Stomach smooth muscle (tissue), 2 donors: ENCODE measurements around the gene TMEM131.

Experiments used
- H3K27ac ChIP-seq: one replicate; pipeline ENCODE4 v1.7.0; 2013; ENCODE audit warnings: mild to moderate bottlenecking, low read length, inconsistent platforms
- H3K27me3 ChIP-seq, 2 donors: one replicate each; pipeline ENCODE4 v1.7.0; 2013; ENCODE audit warnings: low read length in 2 of 2; ENCODE audit not compliant: insufficient read depth in 2 of 2, control insufficient read depth in 1 of 2
- H3K36me3 ChIP-seq, 2 donors: one replicate each; pipeline ENCODE4 v1.7.0; 2013; ENCODE audit warnings: low read length in 2 of 2; ENCODE audit not compliant: control insufficient read depth in 2 of 2, insufficient read depth in 2 of 2
- H3K4me1 ChIP-seq: one replicate; pipeline ENCODE4 v1.7.0; 2013; ENCODE audit warnings: low read length; ENCODE audit not compliant: control insufficient read depth, insufficient read depth
- H3K4me3 ChIP-seq, 2 donors: one replicate each; pipeline ENCODE4 v1.7.0; 2013; ENCODE audit warnings: low read length in 2 of 2
- H3K9ac ChIP-seq, 2 donors: one replicate each; pipeline ENCODE4 v1.7.0; 2013; ENCODE audit warnings: low read length in 2 of 2, mild to moderate bottlenecking in 1 of 2
- H3K9me3 ChIP-seq, 2 donors: one replicate each; pipeline ENCODE4 v1.7.0; 2013; ENCODE audit warnings: low read length in 2 of 2; ENCODE audit not compliant: control insufficient read depth in 2 of 2
- donor health status: healthy.
- donor health status: Pancreatic carcinoma.

TMEM131 gene

DNA sequence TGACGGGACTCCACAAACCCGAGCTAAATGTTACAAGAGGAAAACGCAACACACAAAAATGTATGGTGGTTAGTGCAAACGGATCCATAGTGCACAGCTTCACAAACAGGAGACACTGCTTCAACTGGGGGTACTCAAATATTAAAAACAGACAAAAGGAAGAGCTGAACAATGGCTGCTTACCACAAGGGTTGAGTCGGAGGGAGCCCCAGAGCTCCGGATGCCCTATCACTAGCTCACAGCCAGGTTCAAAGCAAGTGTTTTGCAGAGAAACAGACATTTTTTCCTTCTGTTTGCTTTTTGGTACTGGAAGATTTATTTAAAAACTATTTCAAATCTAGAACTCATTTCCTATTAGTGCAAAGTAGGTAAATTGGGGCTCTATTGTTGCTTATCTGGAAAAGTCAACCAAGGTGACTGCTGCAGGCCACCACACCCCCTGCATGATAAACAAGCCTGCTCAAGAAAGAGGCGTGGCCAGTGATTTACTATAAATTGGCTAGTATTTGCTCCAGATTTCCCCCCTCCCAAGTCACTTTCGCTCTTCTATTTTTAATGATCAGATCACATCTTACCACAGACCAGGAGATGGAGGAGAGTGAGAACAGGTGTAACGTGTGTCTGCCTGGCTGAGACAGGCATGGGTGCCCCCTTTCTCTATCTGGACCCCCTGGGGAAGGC lies 235.9 kb downstream of the TMEM131 start:
- no peaks in the 10 kb centered on the region for H3K27me3 ChIP-seq
- H3K9me3 ChIP-seq, result no peaks in the 10 kb centered on the region
- H3K4me3 ChIP-seq, result no peak overlapping the region
- peaks cover 60 to 79% of the 10 kb centered on the region in 2 donors for H3K36me3 ChIP-seq
- no peak overlapping the region for H3K9ac ChIP-seq
- H3K27ac ChIP-seq, result no peak overlapping the region
- H3K4me1 ChIP-seq, result no peaks in the 10 kb centered on the region

DNA sequence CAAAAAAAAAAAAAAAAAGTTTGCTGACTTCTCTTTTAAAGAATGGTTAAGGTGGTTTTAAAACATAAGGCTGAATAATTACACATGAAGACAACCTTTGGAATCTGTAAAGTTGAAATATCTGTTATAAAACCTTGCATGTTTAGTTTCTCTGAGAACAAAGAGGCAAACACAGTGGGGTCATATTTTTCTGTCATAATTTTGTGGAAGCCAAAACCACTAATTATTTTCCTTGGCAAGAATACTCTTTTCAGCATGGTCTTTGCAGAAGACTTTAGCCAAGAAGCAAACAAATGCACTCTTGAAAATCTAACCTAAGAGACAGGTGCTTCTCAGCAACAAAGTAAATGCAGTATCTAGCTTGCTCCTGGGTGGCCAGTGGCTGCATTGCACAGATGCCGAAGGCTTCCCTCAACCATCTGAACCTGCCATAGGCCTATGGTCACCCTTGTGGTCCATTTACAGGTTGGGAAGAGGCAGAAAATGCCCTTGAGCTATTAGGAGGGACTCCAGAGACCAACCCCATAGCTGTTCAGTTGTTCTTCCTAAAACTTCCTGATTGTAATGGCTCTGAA lies 237.5 kb downstream of the TMEM131 start:
- Histone ChIP-seq H3K4me1 (no peaks in the 10 kb centered on the region), H3K9ac (no peak overlapping the region), H3K27ac (no peak overlapping the region), H3K36me3 (peaks cover 54 to 65% of the 10 kb centered on the region in 2 donors), H3K9me3 (no peaks in the 10 kb centered on the region), H3K27me3 (no peaks in the 10 kb centered on the region), H3K4me3 (no peak overlapping the region)

DNA sequence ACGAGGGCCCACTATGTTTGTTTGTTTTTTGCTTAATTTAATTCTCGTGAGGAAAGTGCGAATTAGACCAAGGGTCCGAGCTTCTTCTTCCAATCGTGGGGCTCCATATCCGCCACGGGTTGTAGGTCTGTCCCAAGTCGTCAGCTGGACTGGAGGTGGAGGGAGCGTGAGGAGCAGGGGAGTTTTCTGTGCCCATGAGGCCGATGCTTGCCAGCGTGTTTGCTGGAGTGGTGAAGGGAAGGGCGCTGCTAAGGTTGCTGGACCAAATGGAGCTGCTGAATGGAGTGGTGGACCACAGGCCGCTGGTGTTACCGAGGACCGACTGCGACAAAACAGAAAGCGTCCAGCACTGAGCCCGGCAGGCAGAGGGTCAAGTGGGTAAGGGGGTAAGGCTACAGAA lies 238.7 kb downstream of the TMEM131 start:
- H3K27ac ChIP-seq, result no peak overlapping the region
- H3K9me3 ChIP-seq, result no peaks in the 10 kb centered on the region
- no peaks in the 10 kb centered on the region for H3K4me1 ChIP-seq
- peaks cover 53 to 60% of the 10 kb centered on the region in 2 donors for H3K36me3 ChIP-seq
- no peak overlapping the region for H3K4me3 ChIP-seq
- H3K27me3 ChIP-seq, result no peaks in the 10 kb centered on the region
- H3K9ac ChIP-seq, result no peak overlapping the region

GRCh38 chr2:97755491-97755890 lies 240.3 kb downstream of the TMEM131 start:
- Histone ChIP-seq H3K4me3 (no peak overlapping the region), H3K4me1 (no peaks in the 10 kb centered on the region), H3K9ac (no peak overlapping the region), H3K27me3 (no peaks in the 10 kb centered on the region), H3K27ac (no peak overlapping the region), H3K36me3 (peaks cover 42 to 45% of the 10 kb centered on the region in 2 donors), H3K9me3 (no peaks in the 10 kb centered on the region)

DNA sequence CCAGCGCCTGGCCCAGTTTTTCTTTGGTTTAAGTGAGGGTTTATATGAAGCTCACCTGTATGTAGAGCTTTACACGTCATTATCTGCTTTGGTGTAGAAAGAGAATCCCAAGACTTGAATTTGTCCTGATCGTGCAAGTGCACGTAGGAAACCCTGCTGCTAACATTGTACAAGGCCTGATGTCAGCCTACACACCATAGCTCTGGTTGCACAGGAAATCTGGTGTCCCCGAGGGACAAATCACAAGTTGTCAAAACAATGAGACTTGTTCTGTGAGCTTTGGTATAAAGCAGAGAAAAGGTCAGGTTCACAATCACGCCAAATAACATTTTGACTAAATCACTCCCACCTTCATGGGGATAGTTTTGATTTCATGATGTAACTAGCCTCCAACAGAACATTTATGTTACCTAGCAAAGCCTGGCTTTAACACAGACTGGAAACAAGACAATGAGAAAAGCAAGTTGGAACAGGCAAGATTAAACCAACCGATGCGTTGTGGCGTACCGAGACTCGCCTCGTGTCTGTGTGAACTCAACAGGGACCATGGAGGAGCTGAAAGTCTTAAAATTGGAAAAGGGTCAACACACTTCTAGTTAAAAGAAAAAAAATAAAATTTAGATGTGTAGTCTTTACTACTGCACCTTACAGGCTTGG lies 240.9 kb downstream of the TMEM131 start:
- no peaks in the 10 kb centered on the region for H3K27me3 ChIP-seq

GRCh38 chr2:97752342-97753334 lies 243.1 kb downstream of the TMEM131 start:
- H3K36me3 ChIP-seq, result peaks cover 18 to 23% of the 10 kb centered on the region in 2 donors
- H3K9ac ChIP-seq, result no peak overlapping the region
- no peak overlapping the region for H3K4me3 ChIP-seq
- H3K9me3 ChIP-seq, result no peaks in the 10 kb centered on the region
- H3K27ac ChIP-seq, result no peak overlapping the region
- no peaks in the 10 kb centered on the region for H3K27me3 ChIP-seq
- no peaks in the 10 kb centered on the region for H3K4me1 ChIP-seq

More for the DNA sequence above, 240.9 kb downstream of the TMEM131 start:
- Histone ChIP-seq H3K9ac (no peak overlapping the region), H3K4me3 (no peak overlapping the region), H3K27ac (no peak overlapping the region), H3K36me3 (peaks cover 36 to 39% of the 10 kb centered on the region in 2 donors), H3K4me1 (no peaks in the 10 kb centered on the region), H3K9me3 (no peaks in the 10 kb centered on the region)

GRCh38 chr2:97751752-97752151 lies 244.0 kb downstream of the TMEM131 start:
- Histone ChIP-seq H3K36me3 (peaks cover 13 to 15% of the 10 kb centered on the region in 2 donors), H3K9me3 (no peaks in the 10 kb centered on the region), H3K27me3 (no peaks in the 10 kb centered on the region), H3K4me3 (no peak overlapping the region), H3K27ac (no peak overlapping the region), H3K4me1 (peaks cover 7% of the 10 kb centered on the region), H3K9ac (no peak overlapping the region)

DNA sequence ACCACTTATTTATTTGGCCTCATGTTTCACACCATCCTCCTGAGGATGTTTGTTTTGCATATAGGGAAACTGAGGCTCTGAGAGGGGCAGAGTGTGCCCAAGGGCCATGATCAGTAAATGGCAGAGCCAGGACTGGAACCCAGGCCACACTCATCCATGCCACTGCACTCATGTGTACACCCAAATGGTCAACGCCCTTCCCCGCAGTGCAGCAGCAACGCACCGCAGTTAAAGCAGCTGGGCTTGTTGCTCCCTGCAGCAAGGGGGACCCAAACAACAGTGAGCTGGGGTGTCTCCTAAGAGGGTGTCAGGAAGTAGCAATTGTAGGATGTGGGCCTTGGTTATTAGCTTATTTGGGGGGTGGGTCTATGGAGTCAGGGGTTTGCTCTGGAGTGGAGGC lies 245.7 kb downstream of the TMEM131 start:
- Histone ChIP-seq H3K27me3 (no peaks in the 10 kb centered on the region), H3K9me3 (no peaks in the 10 kb centered on the region), H3K4me1 (peaks cover 7% of the 10 kb centered on the region), H3K27ac (no peak overlapping the region), H3K36me3 (peaks cover 1 to 3% of the 10 kb centered on the region in 2 donors), H3K9ac (no peak overlapping the region), H3K4me3 (no peak overlapping the region)

DNA sequence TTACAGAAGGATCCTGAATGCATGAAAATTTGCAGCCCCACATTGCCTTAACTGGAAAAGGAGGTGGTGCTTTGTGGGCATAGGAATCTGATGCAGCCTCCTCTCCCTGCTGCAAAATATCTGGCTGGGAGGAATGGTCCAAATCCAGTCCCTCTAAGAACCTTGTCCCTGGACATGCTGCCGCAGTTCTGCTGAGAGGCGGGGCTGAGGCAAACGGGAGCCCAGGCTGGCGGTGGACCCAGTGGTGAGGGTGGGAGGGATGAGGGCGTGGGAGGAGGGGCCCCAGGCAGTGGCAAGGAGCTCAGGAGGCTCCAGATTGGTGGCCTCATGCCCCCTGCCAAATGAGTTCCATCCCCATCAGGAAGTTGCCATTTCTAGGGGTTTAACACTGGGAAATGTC lies 246.2 kb downstream of the TMEM131 start:
- H3K4me3 ChIP-seq, result no peak overlapping the region
- no peak overlapping the region for H3K27ac ChIP-seq
- no peaks in the 10 kb centered on the region for H3K9me3 ChIP-seq
- no peaks in the 10 kb centered on the region for H3K27me3 ChIP-seq
- H3K4me1 ChIP-seq, result peaks cover 7% of the 10 kb centered on the region
- no peak overlapping the region for H3K9ac ChIP-seq
- H3K36me3 ChIP-seq, result no peaks in the 10 kb centered on the region

DNA sequence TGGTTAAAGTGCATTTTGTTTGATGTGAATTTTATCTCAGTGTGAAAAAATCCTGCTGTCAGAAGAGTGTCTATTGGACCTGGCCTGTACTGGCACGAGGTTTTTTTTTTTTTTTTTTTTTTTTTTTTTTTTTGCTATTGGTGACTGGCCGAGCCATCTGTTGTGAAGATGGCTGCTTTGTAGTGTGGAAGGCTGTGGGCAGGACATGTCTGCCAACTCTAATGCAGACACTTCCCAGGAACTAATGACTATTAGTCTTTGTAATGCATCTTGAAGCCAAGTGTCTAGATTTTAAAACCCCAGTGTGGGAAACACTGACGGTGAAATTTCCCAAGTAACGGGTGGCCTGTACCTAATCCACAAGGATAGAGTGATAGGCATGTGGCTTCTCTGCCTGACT lies 248.0 kb downstream of the TMEM131 start:
- Histone ChIP-seq H3K9ac (no peak overlapping the region), H3K27me3 (no peaks in the 10 kb centered on the region), H3K9me3 (no peaks in the 10 kb centered on the region), H3K27ac (no peak overlapping the region), H3K4me1 (peaks cover 7% of the 10 kb centered on the region), H3K4me3 (no peak overlapping the region), H3K36me3 (peaks cover 0 to 4% of the 10 kb centered on the region in 2 donors)
